ENCODE results near the gene CYP1A2. TPM values are rescaled to one million over a fixed set of nuclear protein-coding genes. Genes with fewer than 3 reads are reported as not detected.

Gene CYP1A2
- total and polyA plus RNA-seq, 4 donors, result not detected

DNA sequence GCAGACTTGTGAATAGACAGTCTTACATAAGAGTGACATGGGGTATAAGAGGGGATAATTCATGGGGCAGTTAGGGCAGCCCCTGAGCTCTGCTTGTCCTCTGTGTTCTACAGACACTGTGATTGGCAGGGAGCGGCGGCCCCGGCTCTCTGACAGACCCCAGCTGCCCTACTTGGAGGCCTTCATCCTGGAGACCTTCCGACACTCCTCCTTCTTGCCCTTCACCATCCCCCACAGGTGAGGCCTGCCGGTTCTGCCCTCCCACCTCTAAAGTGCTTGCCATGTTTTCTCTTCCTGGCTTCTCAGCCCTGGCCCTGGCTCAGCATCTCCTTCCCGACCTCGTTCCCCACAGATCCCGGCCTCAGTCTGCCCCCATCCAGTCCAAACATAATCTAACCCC lies 3.4 kb downstream of the CYP1A2 start:
- WGBS, 2 donors, result 63 to 69% methylated on average over 8 of the region's 8 CpGs
- Histone ChIP-seq H3K9me3 (ENCODE audit: control insufficient read depth, low read length) (no peaks in the 10 kb centered on the region), H3K4me3 (ENCODE audit: low read length in 2 of 2) (no peak overlapping the region), H3K4me1 (ENCODE audit: control insufficient read depth in 1 of 2, insufficient read depth in 2 of 2, low read length in 2 of 2) (no peaks in the 10 kb centered on the region), H3K27me3 (ENCODE audit: control insufficient read depth in 1 of 2, insufficient read depth in 2 of 2, low read length in 1 of 2) (no peaks in the 10 kb centered on the region), H3K36me3 (ENCODE audit: control insufficient read depth in 1 of 2, insufficient read depth in 2 of 2, low read length in 1 of 2) (no peaks in the 10 kb centered on the region), H3K27ac (ENCODE audit: low read depth in 1 of 2, low read length in 2 of 2) (no peak overlapping the region)
- DNase-seq, result no peak
- intact Hi-C loops (cut with DNase I), result no loop called here
- ATAC-seq (ENCODE audit: low FRiP score), result no peak

DNA sequence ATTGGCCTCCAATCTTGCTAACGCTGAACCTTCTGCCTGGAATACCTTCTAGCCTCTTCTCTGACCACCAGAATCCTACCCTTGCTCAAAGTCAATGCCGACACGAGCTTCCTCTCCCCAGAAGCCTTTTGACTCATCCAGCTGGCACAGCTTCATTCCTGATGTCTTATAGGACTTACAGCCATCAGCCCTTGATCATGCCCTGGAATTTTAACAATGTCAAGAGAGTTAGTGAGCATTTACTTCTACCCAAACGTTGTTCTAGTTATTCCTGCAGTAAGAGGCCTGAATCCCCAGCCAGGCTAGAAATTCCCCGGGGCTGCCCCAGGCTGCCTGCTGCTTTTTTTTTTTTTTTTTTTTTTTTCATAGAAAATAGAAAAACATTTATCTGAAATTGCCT lies 3.9 kb downstream of the CYP1A2 start:
- H3K9me3 ChIP-seq (ENCODE audit: control insufficient read depth, low read length), result no peaks in the 10 kb centered on the region
- H3K36me3 ChIP-seq (ENCODE audit: control insufficient read depth in 1 of 2, insufficient read depth in 2 of 2, low read length in 1 of 2), result no peaks in the 10 kb centered on the region
- no peak overlapping the region for H3K27ac ChIP-seq (ENCODE audit: low read depth in 1 of 2, low read length in 2 of 2)
- DNase-seq (no peak), ATAC-seq (ENCODE audit: low FRiP score) (no peak)
- no peak overlapping the region for H3K4me3 ChIP-seq (ENCODE audit: low read length in 2 of 2)
- H3K27me3 ChIP-seq (ENCODE audit: control insufficient read depth in 1 of 2, insufficient read depth in 2 of 2, low read length in 1 of 2), result no peaks in the 10 kb centered on the region
- WGBS, 2 donors, result 36 to 42% methylated on average over 5 of the region's 5 CpGs
- H3K4me1 ChIP-seq (ENCODE audit: control insufficient read depth in 1 of 2, insufficient read depth in 2 of 2, low read length in 2 of 2), result no peaks in the 10 kb centered on the region
- intact Hi-C loops (cut with DNase I), result no loop called here

DNA sequence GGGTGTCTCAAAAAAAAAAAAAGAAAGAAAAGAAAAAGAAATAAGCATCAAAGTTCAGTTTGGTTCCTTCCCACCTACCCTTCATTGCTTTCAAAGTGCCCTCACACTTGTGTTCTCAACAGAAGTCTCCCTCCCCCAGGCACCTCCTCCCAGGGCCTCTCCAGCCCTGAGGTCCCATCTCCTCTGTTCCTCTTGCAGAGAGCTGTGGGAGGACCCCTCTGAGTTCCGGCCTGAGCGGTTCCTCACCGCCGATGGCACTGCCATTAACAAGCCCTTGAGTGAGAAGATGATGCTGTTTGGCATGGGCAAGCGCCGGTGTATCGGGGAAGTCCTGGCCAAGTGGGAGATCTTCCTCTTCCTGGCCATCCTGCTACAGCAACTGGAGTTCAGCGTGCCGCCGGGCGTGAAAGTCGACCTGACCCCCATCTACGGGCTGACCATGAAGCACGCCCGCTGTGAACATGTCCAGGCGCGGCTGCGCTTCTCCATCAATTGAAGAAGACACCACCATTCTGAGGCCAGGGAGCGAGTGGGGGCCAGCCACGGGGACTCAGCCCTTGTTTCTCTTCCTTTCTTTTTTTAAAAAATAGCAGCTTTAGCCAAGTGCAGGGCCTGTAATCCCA lies 6.1 kb downstream of the CYP1A2 start:
- intact Hi-C loops (cut with DNase I), result no loop called here
- 82 to 86% methylated on average over 20 of the region's 20 CpGs for WGBS, 2 donors

DNA sequence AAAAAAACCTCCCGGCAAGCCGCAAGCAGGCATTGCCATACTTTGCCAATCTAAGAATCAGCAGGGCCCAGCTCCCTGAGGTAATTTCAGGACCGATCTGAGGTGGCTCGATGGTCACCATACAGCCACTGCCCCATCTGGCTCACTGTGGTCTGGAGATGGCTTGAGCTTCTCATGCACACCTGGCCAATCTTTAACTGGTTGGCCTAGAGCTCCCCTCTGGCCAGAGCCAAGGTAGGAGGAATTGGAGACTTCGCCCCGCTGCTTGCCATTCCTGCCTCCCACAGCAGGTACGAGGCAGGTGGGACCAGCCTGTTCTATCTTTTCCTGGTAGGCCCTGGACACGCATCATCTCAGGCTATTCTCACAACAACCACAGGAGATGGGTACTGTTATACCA lies 10.1 kb downstream of the CYP1A2 start:
- Histone ChIP-seq H3K27ac (ENCODE audit: low read depth in 1 of 2, low read length in 2 of 2) (no peak overlapping the region), H3K4me3 (ENCODE audit: low read length in 2 of 2) (no peak overlapping the region), H3K36me3 (ENCODE audit: control insufficient read depth in 1 of 2, insufficient read depth in 2 of 2, low read length in 1 of 2) (no peaks in the 10 kb centered on the region), H3K4me1 (ENCODE audit: control insufficient read depth in 1 of 2, insufficient read depth in 2 of 2, low read length in 2 of 2) (no peaks in the 10 kb centered on the region), H3K9me3 (ENCODE audit: control insufficient read depth, low read length) (no peaks in the 10 kb centered on the region), H3K27me3 (ENCODE audit: control insufficient read depth in 1 of 2, insufficient read depth in 2 of 2, low read length in 1 of 2) (no peaks in the 10 kb centered on the region)
- no peak for DNase-seq
- 91 to 94% methylated on average over 8 of the region's 8 CpGs for WGBS, 2 donors
- intact Hi-C loops (cut with DNase I), result no loop called here
- no peak for ATAC-seq (ENCODE audit: low FRiP score)

More for the DNA sequence above, 6.1 kb downstream of the CYP1A2 start:
- DNase-seq (no peak), ATAC-seq (ENCODE audit: low FRiP score) (no peak)
- H3K27ac ChIP-seq (ENCODE audit: low read depth in 1 of 2, low read length in 2 of 2), result no peak overlapping the region
- H3K9me3 ChIP-seq (ENCODE audit: control insufficient read depth, low read length), result no peaks in the 10 kb centered on the region
- no peaks in the 10 kb centered on the region for H3K27me3 ChIP-seq (ENCODE audit: control insufficient read depth in 1 of 2, insufficient read depth in 2 of 2, low read length in 1 of 2)
- H3K4me3 ChIP-seq (ENCODE audit: low read length in 2 of 2), result no peak overlapping the region
- no peaks in the 10 kb centered on the region for H3K4me1 ChIP-seq (ENCODE audit: control insufficient read depth in 1 of 2, insufficient read depth in 2 of 2, low read length in 2 of 2)
- H3K36me3 ChIP-seq (ENCODE audit: control insufficient read depth in 1 of 2, insufficient read depth in 2 of 2, low read length in 1 of 2), result no peaks in the 10 kb centered on the region

DNA sequence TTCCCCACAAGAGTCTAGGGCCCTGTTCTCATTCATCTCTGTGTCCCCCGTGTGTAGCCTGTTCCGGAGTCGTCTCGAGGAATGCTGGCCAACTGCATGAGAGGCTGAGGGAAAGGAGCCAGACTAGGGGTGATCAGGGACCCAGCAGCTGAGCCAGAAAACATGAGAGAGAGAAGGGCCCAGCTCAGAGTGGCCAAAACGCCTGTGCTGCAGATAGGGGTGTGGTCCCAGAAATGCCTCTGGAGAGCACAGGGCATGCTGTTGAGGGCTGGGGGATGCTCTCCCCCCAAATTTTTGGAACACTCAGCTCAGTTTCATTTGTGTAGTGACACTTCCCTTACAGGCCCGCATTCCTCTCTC lies 14.1 kb downstream of the CYP1A2 start:
- no peak overlapping the region for H3K27ac ChIP-seq (ENCODE audit: low read depth in 1 of 2, low read length in 2 of 2)
- peak; percentile 6 for ATAC-seq (ENCODE audit: low FRiP score)
- H3K4me1 ChIP-seq (ENCODE audit: control insufficient read depth in 1 of 2, insufficient read depth in 2 of 2, low read length in 2 of 2), result no peaks in the 10 kb centered on the region
- no peaks in the 10 kb centered on the region for H3K9me3 ChIP-seq (ENCODE audit: control insufficient read depth, low read length)
- intact Hi-C loops (cut with DNase I), result loop anchor here in 1 of 2 donors (10.0 kb wide), 1 partner anchor 388 kb away; no protein-coding TSS in a partner anchor
- no peaks in the 10 kb centered on the region for H3K36me3 ChIP-seq (ENCODE audit: control insufficient read depth in 1 of 2, insufficient read depth in 2 of 2, low read length in 1 of 2)
- no peak overlapping the region for H3K4me3 ChIP-seq (ENCODE audit: low read length in 2 of 2)
- no peaks in the 10 kb centered on the region for H3K27me3 ChIP-seq (ENCODE audit: control insufficient read depth in 1 of 2, insufficient read depth in 2 of 2, low read length in 1 of 2)
- WGBS, 2 donors, result 26 to 30% methylated on average over 6 of the region's 6 CpGs
- DNase-seq, result no peak

DNA sequence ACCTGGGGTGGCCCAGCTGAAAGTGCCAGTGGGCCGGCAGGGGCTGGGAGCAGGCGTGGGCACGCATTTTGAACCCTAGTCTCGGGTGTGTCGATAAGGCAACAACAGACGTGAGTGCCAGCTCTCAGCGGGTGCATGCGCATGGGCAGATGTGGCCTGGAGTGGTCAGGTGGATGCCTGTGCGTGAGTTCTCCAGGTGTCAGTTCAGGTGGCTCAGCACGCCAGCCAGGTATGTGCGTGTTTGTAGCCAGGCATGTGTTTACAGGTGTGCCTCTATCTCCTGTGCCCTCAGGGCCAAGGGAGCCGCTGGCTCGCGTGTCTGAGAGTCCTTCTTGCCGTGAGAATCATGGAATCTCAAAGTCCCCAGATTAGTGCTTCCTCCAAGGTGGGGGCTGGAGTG lies 14.8 kb downstream of the CYP1A2 start:
- H3K27ac ChIP-seq (ENCODE audit: low read depth in 1 of 2, low read length in 2 of 2), result no peak overlapping the region
- intact Hi-C loops (cut with DNase I), result loop anchor here in 1 of 2 donors (10.0 kb wide), 1 partner anchor 389 kb away; no protein-coding TSS in a partner anchor
- H3K27me3 ChIP-seq (ENCODE audit: control insufficient read depth in 1 of 2, insufficient read depth in 2 of 2, low read length in 1 of 2), result no peaks in the 10 kb centered on the region
- H3K4me3 ChIP-seq (ENCODE audit: low read length in 2 of 2), result no peak overlapping the region
- H3K36me3 ChIP-seq (ENCODE audit: control insufficient read depth in 1 of 2, insufficient read depth in 2 of 2, low read length in 1 of 2), result no peaks in the 10 kb centered on the region
- WGBS, 2 donors, result 90 to 92% methylated on average over 15 of the region's 15 CpGs
- H3K9me3 ChIP-seq (ENCODE audit: control insufficient read depth, low read length), result no peaks in the 10 kb centered on the region
- ATAC-seq (ENCODE audit: low FRiP score), result no peak
- H3K4me1 ChIP-seq (ENCODE audit: control insufficient read depth in 1 of 2, insufficient read depth in 2 of 2, low read length in 2 of 2), result no peaks in the 10 kb centered on the region
- no peak for DNase-seq

DNA sequence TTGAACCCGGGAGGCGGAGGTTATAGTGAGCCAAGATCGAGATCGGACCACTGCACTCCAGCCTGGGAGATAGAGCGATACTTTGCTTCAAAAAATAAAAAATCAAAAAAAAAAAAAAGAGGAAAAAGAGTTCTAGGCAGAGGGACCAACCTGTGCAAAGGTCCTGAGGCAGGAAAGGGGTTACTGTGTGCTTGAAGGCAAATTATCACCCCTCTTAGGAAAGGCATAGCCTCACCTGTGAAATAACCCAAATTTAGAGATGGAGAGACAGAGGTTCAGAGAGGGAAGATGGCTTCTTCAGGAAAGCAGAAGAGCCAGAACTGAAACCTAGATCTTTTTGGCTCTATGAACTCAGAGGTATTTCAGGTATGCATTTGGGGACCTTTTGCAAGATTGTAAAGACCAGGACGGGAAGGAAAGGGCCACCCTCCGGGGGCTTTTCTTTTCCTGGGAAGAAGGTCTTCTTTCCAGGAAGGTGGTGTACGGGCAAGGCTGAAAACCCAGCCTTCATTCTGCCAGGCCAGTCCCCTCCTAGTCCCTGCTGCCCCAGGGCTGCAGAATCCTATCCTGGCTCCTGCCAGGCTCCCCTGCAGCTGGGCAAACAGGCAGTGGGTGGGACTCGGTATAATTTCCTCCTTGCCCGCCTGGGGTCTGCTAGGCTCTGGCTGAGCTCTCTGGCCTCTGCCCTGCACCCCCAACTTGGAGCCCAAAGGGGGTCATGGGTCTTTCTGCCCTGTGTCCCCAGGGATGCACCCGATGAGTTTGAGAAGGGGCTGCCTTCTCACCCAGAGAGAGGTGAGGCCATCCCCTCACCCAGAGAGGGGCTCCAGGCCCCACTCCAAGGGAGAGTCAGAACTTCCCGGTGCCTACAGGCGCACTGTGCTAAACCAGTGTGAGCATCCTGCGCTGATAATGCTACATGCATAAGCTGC lies 18.8 kb downstream of the CYP1A2 start:
- no peaks in the 10 kb centered on the region for H3K36me3 ChIP-seq (ENCODE audit: control insufficient read depth in 1 of 2, insufficient read depth in 2 of 2, low read length in 1 of 2)
- H3K9me3 ChIP-seq (ENCODE audit: control insufficient read depth, low read length), result no peaks in the 10 kb centered on the region
- intact Hi-C loops (cut with DNase I), result loop anchor here (1.0 to 10.0 kb wide), 5 partner anchors 35 to 395 kb away; no protein-coding TSS in a partner anchor
- H3K4me1 ChIP-seq (ENCODE audit: control insufficient read depth in 1 of 2, insufficient read depth in 2 of 2, low read length in 2 of 2), result no peaks in the 10 kb centered on the region
- WGBS, 2 donors, result 77 to 82% methylated on average over 14 of the region's 14 CpGs
- no peak overlapping the region for H3K27ac ChIP-seq (ENCODE audit: low read depth in 1 of 2, low read length in 2 of 2)
- no peak overlapping the region for H3K4me3 ChIP-seq (ENCODE audit: low read length in 2 of 2)
- ATAC-seq (ENCODE audit: low FRiP score) (no peak), DNase-seq (no peak)
- H3K27me3 ChIP-seq (ENCODE audit: control insufficient read depth in 1 of 2, insufficient read depth in 2 of 2, low read length in 1 of 2), result no peaks in the 10 kb centered on the region

DNA sequence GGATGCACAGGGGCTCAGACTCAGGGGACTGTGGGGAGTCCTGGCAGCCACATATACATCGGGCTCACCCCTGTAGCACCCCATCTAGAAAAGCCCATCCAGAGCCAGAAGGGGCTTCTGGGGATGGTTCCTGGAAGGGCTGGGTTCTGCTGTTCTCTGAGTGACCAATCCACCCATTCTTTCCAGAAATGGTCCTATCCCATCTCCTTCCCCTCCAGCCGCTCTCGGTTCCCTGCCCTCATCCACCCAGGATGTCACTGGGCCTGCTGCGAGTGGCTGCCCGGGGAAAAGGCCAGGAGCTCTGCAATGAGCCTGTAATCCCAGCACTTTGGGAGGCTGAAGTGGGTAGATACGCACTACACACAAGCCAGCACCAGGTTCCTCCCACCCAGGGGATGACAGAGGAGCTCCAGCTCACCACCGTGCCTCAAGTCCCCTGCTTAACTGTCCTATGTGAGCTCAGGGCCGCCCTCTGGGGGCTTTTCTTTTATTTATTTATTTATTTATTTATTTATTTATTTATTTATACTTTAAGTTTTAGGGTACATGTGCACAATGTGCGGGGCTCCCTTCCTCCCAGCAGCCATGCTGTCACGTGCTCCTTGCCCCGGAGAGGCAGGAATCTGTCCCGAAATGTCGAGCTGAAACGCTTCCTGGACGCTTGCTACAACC lies 19.6 kb downstream of the CYP1A2 start:
- WGBS, 2 donors, result 25 to 28% methylated on average over 15 of the region's 15 CpGs
- ATAC-seq (ENCODE audit: low FRiP score), result no peak
- intact Hi-C loops (cut with DNase I), result loop anchor here (1.0 to 10.0 kb wide), 5 partner anchors 34 to 395 kb away; no protein-coding TSS in a partner anchor

More for the DNA sequence above, 19.6 kb downstream of the CYP1A2 start:
- H3K27me3 ChIP-seq (ENCODE audit: control insufficient read depth in 1 of 2, insufficient read depth in 2 of 2, low read length in 1 of 2), result no peaks in the 10 kb centered on the region
- H3K9me3 ChIP-seq (ENCODE audit: control insufficient read depth, low read length), result no peaks in the 10 kb centered on the region
- no peak for DNase-seq
- no peak overlapping the region for H3K27ac ChIP-seq (ENCODE audit: low read depth in 1 of 2, low read length in 2 of 2)
- H3K4me1 ChIP-seq (ENCODE audit: control insufficient read depth in 1 of 2, insufficient read depth in 2 of 2, low read length in 2 of 2), result no peaks in the 10 kb centered on the region
- H3K36me3 ChIP-seq (ENCODE audit: control insufficient read depth in 1 of 2, insufficient read depth in 2 of 2, low read length in 1 of 2), result no peaks in the 10 kb centered on the region
- no peak overlapping the region for H3K4me3 ChIP-seq (ENCODE audit: low read length in 2 of 2)
